CD4-positive, alpha-beta T cell treated with Interleukin-21 for 1 hour (primary cell): ENCODE results near the gene ISM2.

Experiments used
- DNase-seq: peaks from one replicate; pipeline ENCODE4 v3.0.0-alpha.2; 2020

ISM2 gene

GRCh38 chr14:77505031-77505430 is 6.4 kb upstream of the ISM2 start:
- no peak for DNase-seq

GRCh38 chr14:77503138-77503537 is 4.5 kb upstream of the ISM2 start:
- DNase-seq: no peak

- no peak for DNase-seq
Measured at GRCh38 chr14:77502109-77502782, 3.6 kb upstream of the ISM2 start.

GRCh38 chr14:77498984-77499527 is 440 bp upstream of the ISM2 start:
- no peak for DNase-seq

GRCh38 chr14:77495334-77495733 is 3.3 kb downstream of the ISM2 start:
- no peak for DNase-seq

- DNase-seq: no peak
Measured at GRCh38 chr14:77491056-77491455, 7.6 kb downstream of the ISM2 start.

GRCh38 chr14:77490347-77490986 is 8.1 kb downstream of the ISM2 start:
- no peak for DNase-seq

GRCh38 chr14:77489041-77489440 is 9.6 kb downstream of the ISM2 start:
- DNase-seq: no peak

GRCh38 chr14:77488558-77488957 is 10.1 kb downstream of the ISM2 start:
- no peak for DNase-seq

GRCh38 chr14:77485901-77486678 is 12.5 kb downstream of the ISM2 start:
- no peak for DNase-seq

- DNase-seq: no peak
Measured at GRCh38 chr14:77485256-77485655, 13.4 kb downstream of the ISM2 start.

- no peak for DNase-seq
Measured at GRCh38 chr14:77482422-77482821, 16.2 kb downstream of the ISM2 start.

GRCh38 chr14:77478796-77479195 is 19.8 kb downstream of the ISM2 start:
- no peak for DNase-seq

GRCh38 chr14:77478029-77478428 is 20.6 kb downstream of the ISM2 start:
- DNase-seq: no peak

- DNase-seq: no peak
Measured at GRCh38 chr14:77475432-77476115, 23.0 kb downstream of the ISM2 start.

- no peak for DNase-seq
Measured at GRCh38 chr14:77474479-77475177, 24.0 kb downstream of the ISM2 start.

- DNase-seq: no peak
Measured at GRCh38 chr14:77473921-77474320, 24.7 kb downstream of the ISM2 start.

- DNase-seq: no peak
Measured at GRCh38 chr14:77470224-77470870, 28.3 kb downstream of the ISM2 start.

GRCh38 chr14:77469539-77469938 is 29.1 kb downstream of the ISM2 start:
- no peak for DNase-seq

- no peak for DNase-seq
Measured at GRCh38 chr14:77469067-77469505, 29.5 kb downstream of the ISM2 start.

- DNase-seq: no peak
Measured at GRCh38 chr14:77467801-77468200, 30.8 kb downstream of the ISM2 start.
